ENCODE measurements around the gene TMCO4. TPM values are rescaled to one million over a fixed set of nuclear protein-coding genes. Genes with fewer than 3 reads are reported as not detected.

TMCO4 gene
- total and polyA plus RNA-seq, 2 of the 8 experiments (the other 6 are each of a cell fraction or from before 2014, with no cell fraction given): 3.0 to 3.1 TPM

DNA sequence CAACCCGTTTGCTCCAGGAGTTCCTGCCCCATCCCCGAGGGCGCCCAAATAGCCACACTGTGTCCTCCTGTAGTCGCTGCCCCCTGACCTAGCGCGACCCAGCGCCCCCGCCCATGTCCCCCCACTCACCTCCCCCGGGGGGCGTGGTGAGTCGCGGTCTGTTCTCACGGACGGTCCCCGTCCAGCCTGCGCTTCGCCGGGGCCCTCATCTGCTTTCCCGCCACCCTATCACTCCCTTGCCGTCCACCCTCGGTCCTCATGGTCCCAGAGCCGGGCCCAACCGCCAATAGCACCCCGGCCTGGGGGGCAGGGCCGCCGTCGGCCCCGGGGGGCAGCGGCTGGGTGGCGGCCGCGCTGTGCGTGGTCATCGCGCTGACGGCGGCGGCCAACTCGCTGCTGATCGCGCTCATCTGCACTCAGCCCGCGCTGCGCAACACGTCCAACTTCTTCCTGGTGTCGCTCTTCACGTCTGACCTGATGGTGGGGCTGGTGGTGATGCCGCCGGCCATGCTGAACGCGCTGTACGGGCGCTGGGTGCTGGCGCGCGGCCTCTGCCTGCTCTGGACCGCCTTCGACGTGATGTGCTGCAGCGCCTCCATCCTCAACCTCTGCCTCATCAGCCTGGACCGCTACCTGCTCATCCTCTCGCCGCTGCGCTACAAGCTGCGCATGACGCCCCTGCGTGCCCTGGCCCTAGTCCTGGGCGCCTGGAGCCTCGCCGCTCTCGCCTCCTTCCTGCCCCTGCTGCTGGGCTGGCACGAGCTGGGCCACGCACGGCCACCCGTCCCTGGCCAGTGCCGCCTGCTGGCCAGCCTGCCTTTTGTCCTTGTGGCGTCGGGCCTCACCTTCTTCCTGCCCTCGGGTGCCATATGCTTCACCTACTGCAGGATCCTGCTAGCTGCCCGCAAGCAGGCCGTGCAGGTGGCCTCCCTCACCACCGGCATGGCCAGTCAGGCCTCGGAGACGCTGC is 133.9 kb downstream of the TMCO4 start (continued):
- no peak for TF ChIP-seq CHD1 (IDR thresholded peaks at IDR 0.05; ENCODE audit: low read depth, low read length)
- peak; percentile 49; the same call in 1 of the 2 replicates for TF ChIP-seq GABPA (IDR thresholded peaks at IDR 0.05; ENCODE audit: borderline replicate concordance, insufficient read depth, low read length)
- no peak for TF ChIP-seq SIN3A (conservative IDR thresholded peaks at IDR 0.05 in 1 of 2, IDR thresholded peaks at IDR 0.05 in 1 of 2; ENCODE audit: low read depth in 1 of 2, low read length in 2 of 2)
- TF ChIP-seq TAF7 (optimal IDR thresholded peaks at IDR 0.05; ENCODE audit: borderline replicate concordance, low read depth, low read length): no peak
- no peak for TF ChIP-seq POLR2A (IDR thresholded peaks at IDR 0.05; ENCODE audit: control extremely low read depth in 1 of 2, low read depth in 2 of 2, low read length in 2 of 2)
- TF ChIP-seq ASH2L (IDR thresholded peaks at IDR 0.05; ENCODE audit: low read length): peak; percentile 73
- no peak for TF ChIP-seq BRCA1 (IDR thresholded peaks at IDR 0.05; ENCODE audit: low read depth, low read length)
- TF ChIP-seq ATF3 (IDR thresholded peaks at IDR 0.05; ENCODE audit: insufficient read depth, low read depth, low read length): no peak
- TF ChIP-seq CREB1 (IDR thresholded peaks at IDR 0.05): 0 out of 2 replicates have a peak, but pooled peaks have one; percentile 7
- TF ChIP-seq TAF1 (IDR thresholded peaks at IDR 0.05; ENCODE audit: low read depth, low read length): no peak
- no peak for TF ChIP-seq RBBP5 (IDR thresholded peaks at IDR 0.05; ENCODE audit: borderline replicate concordance, low read depth, low read length)
- no peak for TF ChIP-seq BCL11A (IDR thresholded peaks at IDR 0.05; ENCODE audit: low read depth in 2 of 2, low read length in 2 of 2)
- TF ChIP-seq E2F6 (IDR thresholded peaks at IDR 0.05): peak; percentile 67; the same call in 1 of the 2 replicates
- TF ChIP-seq CBX5 (IDR thresholded peaks at IDR 0.05; ENCODE audit: low read depth, low read length): no peak
- no peak for TF ChIP-seq POU5F1 (IDR thresholded peaks at IDR 0.05; ENCODE audit: low read depth, low read length)

Measured in H1 (cell line).